IPS DF 4.7 (cell line): ENCODE measurements around the gene TMEM11.

Source experiments
- DNase-seq: peaks from one replicate; pipeline ENCODE4 v3.0.0-alpha.2; 2013; ENCODE audit warnings: low spot score; ENCODE audit errors: extremely low read depth

The TMEM11 gene

GRCh38 chr17:21163101-21163500 lies 50.9 kb downstream of the TMEM11 start:
- DNase-seq = no peak

GRCh38 chr17:21162394-21162775 lies 51.6 kb downstream of the TMEM11 start:
- no peak for DNase-seq

GRCh38 chr17:21161498-21162393 lies 52.2 kb downstream of the TMEM11 start:
- DNase-seq = no peak

- DNase-seq = no peak
These were observed 53.6 kb downstream of the TMEM11 start for GRCh38 chr17:21160401-21160800.

GRCh38 chr17:21157586-21158370 lies 56.2 kb downstream of the TMEM11 start:
- no peak for DNase-seq

GRCh38 chr17:21152731-21153130 lies 61.2 kb downstream of the TMEM11 start:
- no peak for DNase-seq

GRCh38 chr17:21149621-21150020 lies 64.3 kb downstream of the TMEM11 start:
- DNase-seq = no peak
